ENCODE measurements around the gene PATZ1. TPM values are rescaled to one million over a fixed set of nuclear protein-coding genes. Genes with fewer than 3 reads are reported as not detected.
A peak's percentile ranks its signal among the peaks of the same experiment; 100 is the strongest.

Gene PATZ1
- total and polyA plus RNA-seq, 4 donors: 3.3 to 17.6 (median 12.8) TPM

- Histone ChIP-seq H3K9me3 (ENCODE audit: control insufficient read depth, low read length) (no peaks in the 10 kb centered on the region), H3K27me3 (ENCODE audit: control insufficient read depth in 1 of 2, insufficient read depth in 2 of 2, low read length in 1 of 2) (no peaks in the 10 kb centered on the region), H3K4me1 (ENCODE audit: control insufficient read depth in 1 of 2, insufficient read depth in 2 of 2, low read length in 2 of 2) (no peaks in the 10 kb centered on the region), H3K27ac (ENCODE audit: low read depth in 1 of 2, low read length in 2 of 2) (no peak overlapping the region), H3K36me3 (ENCODE audit: control insufficient read depth in 1 of 2, insufficient read depth in 2 of 2, low read length in 1 of 2) (no peaks in the 10 kb centered on the region), H3K4me3 (ENCODE audit: low read length in 2 of 2) (no peak overlapping the region)
- ATAC-seq (ENCODE audit: low FRiP score) (no peak), DNase-seq (no peak)
- intact Hi-C loops (cut with DNase I): no loop called here
Measured at GRCh38 chr22:31308181-31308580, 38.0 kb downstream of the PATZ1 start.

GRCh38 chr22:31305194-31305593 is 41.0 kb downstream of the PATZ1 start:
- intact Hi-C loops (cut with DNase I): no loop called here
- H3K4me3 ChIP-seq (ENCODE audit: low read length in 2 of 2): no peak overlapping the region
- ATAC-seq (ENCODE audit: low FRiP score): no peak
- WGBS, 2 donors: 91 to 92% methylated on average over 3 of the region's 3 CpGs
- no peaks in the 10 kb centered on the region for H3K36me3 ChIP-seq (ENCODE audit: control insufficient read depth in 1 of 2, insufficient read depth in 2 of 2, low read length in 1 of 2)
- no peaks in the 10 kb centered on the region for H3K9me3 ChIP-seq (ENCODE audit: control insufficient read depth, low read length)
- DNase-seq: no peak
- H3K27me3 ChIP-seq (ENCODE audit: control insufficient read depth in 1 of 2, insufficient read depth in 2 of 2, low read length in 1 of 2): no peaks in the 10 kb centered on the region
- no peak overlapping the region for H3K27ac ChIP-seq (ENCODE audit: low read depth in 1 of 2, low read length in 2 of 2)
- H3K4me1 ChIP-seq (ENCODE audit: control insufficient read depth in 1 of 2, insufficient read depth in 2 of 2, low read length in 2 of 2): no peaks in the 10 kb centered on the region

GRCh38 chr22:31302537-31302936 is 43.6 kb downstream of the PATZ1 start:
- ATAC-seq (ENCODE audit: low FRiP score): no peak
- no peaks in the 10 kb centered on the region for H3K9me3 ChIP-seq (ENCODE audit: control insufficient read depth, low read length)
- intact Hi-C loops (cut with DNase I): no loop called here

GRCh38 chr22:31302006-31302405 is 44.1 kb downstream of the PATZ1 start:
- Histone ChIP-seq H3K4me1 (ENCODE audit: control insufficient read depth in 1 of 2, insufficient read depth in 2 of 2, low read length in 2 of 2) (peaks cover 0 to 2% of the 10 kb centered on the region in 2 donors), H3K36me3 (ENCODE audit: control insufficient read depth in 1 of 2, insufficient read depth in 2 of 2, low read length in 1 of 2) (no peaks in the 10 kb centered on the region), H3K27me3 (ENCODE audit: control insufficient read depth in 1 of 2, insufficient read depth in 2 of 2, low read length in 1 of 2) (no peaks in the 10 kb centered on the region), H3K4me3 (ENCODE audit: low read length in 2 of 2) (no peak overlapping the region), H3K9me3 (ENCODE audit: control insufficient read depth, low read length) (no peaks in the 10 kb centered on the region), H3K27ac (ENCODE audit: low read depth in 1 of 2, low read length in 2 of 2) (no peak overlapping the region)
- intact Hi-C loops (cut with DNase I): no loop called here
- DNase-seq (no peak), ATAC-seq (ENCODE audit: low FRiP score) (no peak)

More at GRCh38 chr22:31302537-31302936, 43.6 kb downstream of the PATZ1 start:
- H3K4me3 ChIP-seq (ENCODE audit: low read length in 2 of 2): no peak overlapping the region
- no peak for DNase-seq
- H3K36me3 ChIP-seq (ENCODE audit: control insufficient read depth in 1 of 2, insufficient read depth in 2 of 2, low read length in 1 of 2): no peaks in the 10 kb centered on the region
- no peaks in the 10 kb centered on the region for H3K27me3 ChIP-seq (ENCODE audit: control insufficient read depth in 1 of 2, insufficient read depth in 2 of 2, low read length in 1 of 2)
- H3K27ac ChIP-seq (ENCODE audit: low read depth in 1 of 2, low read length in 2 of 2): no peak overlapping the region
- H3K4me1 ChIP-seq (ENCODE audit: control insufficient read depth in 1 of 2, insufficient read depth in 2 of 2, low read length in 2 of 2): no peaks in the 10 kb centered on the region
- 86 to 94% methylated on average over 3 of the region's 3 CpGs for WGBS, 2 donors

GRCh38 chr22:31300896-31301295 is 45.2 kb downstream of the PATZ1 start:
- Histone ChIP-seq H3K36me3 (ENCODE audit: control insufficient read depth in 1 of 2, insufficient read depth in 2 of 2, low read length in 1 of 2) (no peaks in the 10 kb centered on the region), H3K4me3 (ENCODE audit: low read length in 2 of 2) (no peak overlapping the region), H3K27ac (ENCODE audit: low read depth in 1 of 2, low read length in 2 of 2) (no peak overlapping the region), H3K9me3 (ENCODE audit: control insufficient read depth, low read length) (no peaks in the 10 kb centered on the region), H3K27me3 (ENCODE audit: control insufficient read depth in 1 of 2, insufficient read depth in 2 of 2, low read length in 1 of 2) (no peaks in the 10 kb centered on the region), H3K4me1 (ENCODE audit: control insufficient read depth in 1 of 2, insufficient read depth in 2 of 2, low read length in 2 of 2) (peaks cover 0 to 5% of the 10 kb centered on the region in 2 donors)
- intact Hi-C loops (cut with DNase I): no loop called here
- DNase-seq (no peak), ATAC-seq (ENCODE audit: low FRiP score) (no peak)
- 86 to 92% methylated on average over 3 of the region's 3 CpGs for WGBS, 2 donors

- H3K4me1 ChIP-seq (ENCODE audit: control insufficient read depth in 1 of 2, insufficient read depth in 2 of 2, low read length in 2 of 2): peaks cover 0 to 5% of the 10 kb centered on the region in 2 donors
- no peak overlapping the region for H3K27ac ChIP-seq (ENCODE audit: low read depth in 1 of 2, low read length in 2 of 2)
- no peaks in the 10 kb centered on the region for H3K36me3 ChIP-seq (ENCODE audit: control insufficient read depth in 1 of 2, insufficient read depth in 2 of 2, low read length in 1 of 2)
- ATAC-seq (ENCODE audit: low FRiP score): no peak
- intact Hi-C loops (cut with DNase I): no loop called here
- no peak overlapping the region for H3K4me3 ChIP-seq (ENCODE audit: low read length in 2 of 2)
- H3K9me3 ChIP-seq (ENCODE audit: control insufficient read depth, low read length): no peaks in the 10 kb centered on the region
- no peak for DNase-seq
- 62 to 65% methylated on average over 5 of the region's 5 CpGs for WGBS, 2 donors
- no peaks in the 10 kb centered on the region for H3K27me3 ChIP-seq (ENCODE audit: control insufficient read depth in 1 of 2, insufficient read depth in 2 of 2, low read length in 1 of 2)
Measured at GRCh38 chr22:31295831-31296657, 50.1 kb downstream of the PATZ1 start.

- no peak overlapping the region for H3K27ac ChIP-seq (ENCODE audit: low read depth in 1 of 2, low read length in 2 of 2)
- H3K4me1 ChIP-seq (ENCODE audit: control insufficient read depth in 1 of 2, insufficient read depth in 2 of 2, low read length in 2 of 2): peaks cover 0 to 5% of the 10 kb centered on the region in 2 donors
- no peaks in the 10 kb centered on the region for H3K9me3 ChIP-seq (ENCODE audit: control insufficient read depth, low read length)
- H3K27me3 ChIP-seq (ENCODE audit: control insufficient read depth in 1 of 2, insufficient read depth in 2 of 2, low read length in 1 of 2): no peaks in the 10 kb centered on the region
- WGBS, 2 donors: 74 to 83% methylated on average over 3 of the region's 3 CpGs
- ATAC-seq (ENCODE audit: low FRiP score): no peak
- intact Hi-C loops (cut with DNase I): no loop called here
- no peaks in the 10 kb centered on the region for H3K36me3 ChIP-seq (ENCODE audit: control insufficient read depth in 1 of 2, insufficient read depth in 2 of 2, low read length in 1 of 2)
- H3K4me3 ChIP-seq (ENCODE audit: low read length in 2 of 2): no peak overlapping the region
- no peak for DNase-seq
Measured at GRCh38 chr22:31295360-31295759, 50.8 kb downstream of the PATZ1 start.

- peak within 1 kb of the TSS; percentile 67 to 73 for H3K4me3 ChIP-seq (ENCODE audit: low read length in 2 of 2)
- intact Hi-C loops (cut with DNase I): no loop called here
- peak within 1 kb of the TSS; percentile 29 to 40 for H3K27ac ChIP-seq (ENCODE audit: low read depth in 1 of 2, low read length in 2 of 2)
- no peaks in the 10 kb centered on the region for H3K36me3 ChIP-seq (ENCODE audit: control insufficient read depth in 1 of 2, insufficient read depth in 2 of 2, low read length in 1 of 2)
- 17 to 18% methylated on average over 19 of the region's 19 CpGs for WGBS, 2 donors
- H3K9me3 ChIP-seq (ENCODE audit: control insufficient read depth, low read length): no peaks in the 10 kb centered on the region
- peaks cover 0 to 5% of the 10 kb centered on the region in 2 donors for H3K4me1 ChIP-seq (ENCODE audit: control insufficient read depth in 1 of 2, insufficient read depth in 2 of 2, low read length in 2 of 2)
- ATAC-seq (ENCODE audit: low FRiP score) (peak; percentile 80), DNase-seq (peak; percentile 93)
- H3K27me3 ChIP-seq (ENCODE audit: control insufficient read depth in 1 of 2, insufficient read depth in 2 of 2, low read length in 1 of 2): no peaks in the 10 kb centered on the region
Measured at GRCh38 chr22:31292236-31292989, 53.7 kb downstream of the PATZ1 start, which contains the start of gene PIK3IP1. TSS of gene PIK3IP1 (minus strand) at chr22:31292488. CDS start at chr22:31292344, 144 bp downstream.

Data from aorta (tissue), 5 donors.